HT-29 (cell line): Measurements from ENCODE around the gene RPL13. TPM values are rescaled to one million over a fixed set of nuclear protein-coding genes. Genes with fewer than 3 reads are reported as not detected.
"Not testable (repeated sequence)": the region's sequence is repeated elsewhere in the genome, so short reads cannot be mapped to it uniquely, and the experiment has no call there.

Experiments
- DNase-seq: peaks from one replicate; pipeline ENCODE4 v3.0.0-alpha.2; 2015; ENCODE audit warnings: low spot score
- total RNA-seq: library from RNA; depleted of rRNA; stranded (reverse); fragments of >200 nt; shearing (Covaris generic); gene quantifications from 2 replicates; pipeline ENCODE4 v1.2.3, GENCODE V29; 2014

RPL13 gene
- total RNA-seq, 1 experiment from 2014 or later: 8,222 TPM

- DNase-seq: no peak
Measured at GRCh38 chr16:89562939-89563338, 2.5 kb downstream of the RPL13 start.

DNA sequence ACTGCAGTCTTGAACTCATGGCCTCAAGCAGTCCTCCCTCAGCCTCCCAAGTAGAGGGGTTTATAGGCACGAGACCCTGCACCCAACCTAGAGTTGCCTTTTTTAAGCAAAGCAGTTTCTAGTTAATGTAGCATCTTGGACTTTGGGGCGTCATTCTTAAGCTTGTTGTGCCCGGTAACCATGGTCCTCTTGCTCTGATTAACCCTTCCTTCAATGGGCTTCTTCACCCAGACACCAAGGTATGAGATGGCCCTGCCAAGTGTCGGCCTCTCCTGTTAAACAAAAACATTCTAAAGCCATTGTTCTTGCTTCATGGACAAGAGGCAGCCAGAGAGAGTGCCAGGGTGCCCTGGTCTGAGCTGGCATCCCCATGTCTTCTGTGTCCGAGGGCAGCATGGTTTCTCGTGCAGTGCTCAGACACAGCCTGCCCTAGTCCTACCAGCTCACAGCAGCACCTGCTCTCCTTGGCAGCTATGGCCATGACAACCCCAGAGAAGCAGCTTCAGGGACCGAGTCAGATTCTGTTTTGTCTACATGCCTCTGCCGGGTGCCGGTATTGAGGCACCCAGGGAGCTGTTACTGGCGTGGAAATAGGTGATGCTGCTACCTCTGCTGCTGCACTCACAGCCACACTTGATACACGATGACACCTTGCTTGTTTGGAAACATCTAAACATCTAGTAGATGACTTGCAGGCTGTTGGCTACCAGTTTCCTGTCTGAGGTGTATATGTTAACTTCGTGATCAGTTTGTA lies 3.3 kb downstream of the RPL13 start:
- DNase-seq: peak; percentile 53

DNA sequence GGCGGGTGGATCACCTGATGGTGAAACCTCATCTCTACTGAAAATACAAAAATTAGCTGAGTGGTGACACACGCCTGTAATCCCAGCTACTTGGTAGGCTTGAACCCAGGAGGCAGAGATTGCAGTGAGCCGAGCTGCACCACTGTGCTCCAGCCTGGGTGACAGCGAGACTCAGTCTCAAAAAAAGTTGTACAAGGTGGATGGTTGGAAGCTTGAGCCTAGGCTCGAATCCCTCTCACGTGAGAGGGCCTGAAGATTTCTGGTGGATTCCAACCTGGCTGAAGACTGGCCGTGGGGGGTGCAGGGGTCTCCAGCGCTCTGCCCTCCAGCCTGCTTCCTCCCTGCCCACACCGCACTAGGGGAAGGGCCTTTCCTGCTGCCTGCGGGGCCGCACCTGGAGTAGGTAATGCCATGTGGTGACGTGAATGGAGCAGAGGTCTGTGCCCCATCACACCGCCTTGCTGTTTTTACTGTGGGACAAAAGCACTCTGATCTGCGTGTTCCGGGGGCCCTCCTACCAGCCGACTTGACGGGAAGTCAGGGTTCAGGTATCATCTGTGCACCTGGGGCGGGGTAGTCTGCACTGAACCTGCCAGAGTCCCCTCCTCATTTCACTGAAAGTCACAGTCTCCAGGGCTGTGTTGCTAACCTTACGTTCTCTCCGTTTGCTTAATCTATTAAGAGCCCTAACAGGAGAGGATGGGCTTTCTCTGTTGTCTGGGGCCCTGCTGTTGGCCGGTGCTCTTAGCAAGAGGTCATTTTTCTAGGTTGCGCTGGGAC lies 4.2 kb downstream of the RPL13 start:
- no peak for DNase-seq

DNA sequence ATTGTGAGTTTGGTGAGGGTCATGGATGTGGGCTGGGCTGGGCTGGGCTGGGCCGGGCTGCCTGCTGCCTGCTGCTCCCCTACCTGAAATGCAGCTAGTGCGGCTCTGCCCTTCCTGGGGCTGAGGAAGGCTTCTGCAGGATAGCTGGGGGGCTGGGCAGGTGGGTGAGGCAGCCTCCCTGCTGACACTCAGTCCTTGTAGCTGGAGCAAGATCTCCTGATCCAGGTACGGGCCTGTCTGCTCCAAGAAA lies 4.7 kb downstream of the RPL13 start:
- DNase-seq: peak; percentile 85

GRCh38 chr16:89565506-89566372 lies 5.3 kb downstream of the RPL13 start:
- DNase-seq: peak; percentile 78

DNA sequence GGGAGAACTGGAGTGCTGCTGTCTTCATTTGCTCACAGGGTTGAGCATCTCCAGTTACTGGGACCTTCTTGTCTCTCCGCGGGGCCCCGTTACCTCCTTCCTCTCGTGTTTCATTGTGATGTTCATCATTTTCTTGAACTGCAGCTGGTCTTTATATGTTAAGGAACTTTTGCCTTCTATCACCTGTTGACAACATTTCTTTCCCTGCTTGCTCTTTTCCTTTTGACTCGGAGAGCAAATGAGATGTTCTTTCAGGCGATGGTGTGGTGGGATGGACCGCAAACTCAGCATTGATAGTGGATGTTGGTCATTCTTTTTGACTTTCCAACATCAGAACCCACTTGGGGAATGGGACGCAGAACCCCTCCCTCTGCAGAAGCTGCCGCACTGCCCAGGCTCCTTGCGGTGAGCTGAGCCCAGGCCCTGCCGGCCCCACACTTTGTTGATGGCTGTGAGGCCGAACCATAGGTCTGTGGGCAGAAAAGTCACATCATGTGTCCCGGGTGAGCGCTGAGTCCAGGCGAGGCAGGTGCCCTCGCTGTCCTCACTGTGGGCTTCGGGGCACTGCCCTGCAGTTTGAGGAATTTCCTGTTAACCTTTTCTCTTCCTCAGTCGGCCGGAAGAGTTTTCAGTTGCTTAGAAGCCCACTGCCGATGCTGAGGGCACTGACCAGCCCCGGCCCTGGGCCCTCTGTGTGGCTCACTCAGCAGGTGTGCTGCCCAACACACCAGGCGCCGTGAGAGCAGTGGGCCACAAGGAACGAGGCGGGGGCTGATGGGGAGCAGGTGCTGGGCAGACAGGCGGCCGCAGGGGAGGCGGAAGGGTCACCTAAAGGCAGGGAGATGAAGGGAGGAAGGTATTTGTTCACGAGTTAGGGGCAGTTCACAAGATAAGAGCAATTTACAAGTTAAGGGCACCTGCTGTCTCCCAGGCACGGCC lies 7.4 kb downstream of the RPL13 start:
- no peak for DNase-seq

GRCh38 chr16:89569506-89570341 lies 9.2 kb downstream of the RPL13 start:
- DNase-seq: no peak

GRCh38 chr16:89570342-89570923 lies 10.0 kb downstream of the RPL13 start:
- DNase-seq: no peak

- DNase-seq: not testable (repeated sequence)
Measured at GRCh38 chr16:89570983-89571598, 10.6 kb downstream of the RPL13 start.

GRCh38 chr16:89571636-89572035 lies 11.2 kb downstream of the RPL13 start:
- DNase-seq: no peak

DNA sequence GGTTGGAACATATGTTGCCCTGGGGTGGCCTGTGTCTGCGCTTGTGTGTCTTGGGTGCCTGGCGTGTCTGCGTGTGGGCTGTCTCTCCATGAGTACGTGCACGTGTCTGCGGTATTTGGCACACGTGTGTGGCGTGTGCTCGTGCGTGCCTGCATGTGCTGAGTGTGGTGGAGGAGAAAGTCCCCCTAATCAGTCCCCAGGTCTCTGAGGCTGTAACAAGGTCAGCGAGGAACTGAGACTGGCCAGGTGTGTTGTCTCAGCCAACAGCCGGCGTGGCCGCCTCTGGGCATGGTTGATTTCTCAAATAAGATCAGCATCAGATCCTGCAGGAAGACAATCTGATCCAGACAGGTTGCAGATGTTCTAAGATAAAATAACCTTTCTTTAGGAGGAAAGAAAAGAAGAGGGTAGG lies 11.6 kb downstream of the RPL13 start:
- no peak for DNase-seq

GRCh38 chr16:89572485-89573205 lies 12.2 kb downstream of the RPL13 start:
- DNase-seq: no peak

- DNase-seq: no peak
Measured at GRCh38 chr16:89573826-89574680, 13.6 kb downstream of the RPL13 start.

- DNase-seq: peak; percentile 81
Measured at GRCh38 chr16:89574681-89575246, 14.3 kb downstream of the RPL13 start.

GRCh38 chr16:89575247-89576152 lies 15.0 kb downstream of the RPL13 start, which contains the start of gene CPNE7:
Gene CPNE7, plus strand, starts transcription at chr16:89575758. Its CDS starts 140 bp downstream, at chr16:89575898.
- DNase-seq: no peak
